SJSA1 (cell line): Measurements from ENCODE around the gene PLEKHM2. TPM values are rescaled to one million over a fixed set of nuclear protein-coding genes. Genes with fewer than 3 reads are reported as not detected.
A peak's percentile ranks its signal among the peaks of the same experiment; 100 is the strongest.

ENCODE experiments used
- DNase-seq, 2 experiments: peaks; one replicate each; pipeline ENCODE4 v3.0.0-alpha.2; 2015 to 2020; ENCODE audit warnings: low spot score in 2 of 2, low read depth in 1 of 2
- H3K27ac ChIP-seq: fragments of 250-450 bp; sonication (Bioruptor Pico); 2 replicates; pipeline ENCODE4 v1.5.1; 2020; ENCODE audit warnings: mild to moderate bottlenecking, moderate library complexity
- H3K27me3 ChIP-seq: fragments of 250-450 bp; sonication (Bioruptor Pico); replicated peaks from 2 replicates; pipeline ENCODE4 v1.5.1; 2020; ENCODE audit warnings: mild to moderate bottlenecking, moderate library complexity
- H3K36me3 ChIP-seq: fragments of 250-450 bp; sonication (Bioruptor Pico); 2 replicates; pipeline ENCODE4 v1.5.1; 2020; ENCODE audit warnings: mild to moderate bottlenecking
- H3K4me1 ChIP-seq: fragments of 250-450 bp; sonication (Bioruptor Pico); replicated peaks from 2 replicates; pipeline ENCODE4 v1.6.1; 2021; ENCODE audit warnings: mild to moderate bottlenecking
- H3K4me3 ChIP-seq: fragments of 250-450 bp; sonication (Bioruptor Pico); 2 replicates; pipeline ENCODE4 v1.5.1; 2020; ENCODE audit warnings: mild to moderate bottlenecking
- H3K9me3 ChIP-seq: fragments of 250-450 bp; sonication (Bioruptor Pico); replicated peaks from 2 replicates; pipeline ENCODE4 v1.5.1; 2020; ENCODE audit warnings: mild to moderate bottlenecking
- total RNA-seq: library from RNA; depleted of rRNA; stranded (reverse); fragments of >200 nt; shearing (Covaris generic); gene quantifications from 2 replicates; pipeline ENCODE4 v1.2.3, GENCODE V29; 2014

Gene PLEKHM2
- total RNA-seq, 1 experiment from 2014 or later: 48.4 TPM

DNA sequence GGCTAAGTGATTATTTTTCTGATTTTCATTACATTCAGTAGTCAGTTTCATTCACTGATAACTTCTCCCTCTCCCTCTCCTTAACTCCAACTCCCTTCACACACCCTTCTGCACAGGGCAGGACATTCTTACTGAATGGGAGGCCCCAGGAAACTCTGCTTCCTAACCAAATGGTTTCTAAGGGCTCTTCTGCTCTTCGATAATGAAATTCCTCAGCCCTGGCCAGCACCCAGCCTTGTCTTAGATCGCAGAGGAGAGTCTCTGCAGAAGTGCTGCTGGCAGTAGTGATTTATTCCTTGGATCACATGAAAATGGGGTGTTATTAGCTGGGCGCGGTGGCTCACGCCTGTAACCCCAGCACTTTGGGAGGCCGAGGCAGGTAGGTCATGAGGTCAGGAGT is 16.4 kb downstream of the PLEKHM2 start:
- DNase-seq: no peak

DNA sequence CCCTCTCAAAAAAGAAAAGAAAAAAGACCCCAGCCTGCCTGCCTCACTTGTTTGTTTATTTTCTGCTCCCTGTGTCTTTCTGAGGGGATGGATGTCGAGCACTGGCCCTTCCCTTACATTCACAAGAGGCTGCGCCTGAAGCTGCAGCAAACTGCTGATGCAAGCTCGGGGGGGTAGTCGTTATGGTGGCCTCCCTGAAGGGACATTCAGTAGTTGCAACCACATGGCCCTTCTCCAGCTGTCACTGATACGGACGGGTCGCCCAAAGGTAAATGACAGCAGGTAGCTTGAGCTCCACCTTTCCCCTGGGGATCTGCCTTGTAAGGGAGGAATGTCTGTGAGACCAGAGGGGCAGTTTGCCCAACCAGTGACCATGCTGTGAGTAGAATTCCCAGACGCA is 17.7 kb downstream of the PLEKHM2 start:
- DNase-seq: no peak
- H3K27ac ChIP-seq: no peak overlapping the region
- no peaks in the 10 kb centered on the region for H3K27me3 ChIP-seq

More for the DNA sequence above, 16.4 kb downstream of the PLEKHM2 start:
- no peaks in the 10 kb centered on the region for H3K9me3 ChIP-seq
- H3K4me3 ChIP-seq: no peak overlapping the region
- peaks cover 14% of the 10 kb centered on the region for H3K36me3 ChIP-seq
- no peaks in the 10 kb centered on the region for H3K27me3 ChIP-seq
- H3K27ac ChIP-seq: no peak overlapping the region
- peaks cover 5% of the 10 kb centered on the region; the same call in 1 of the 2 replicates for H3K4me1 ChIP-seq

DNA sequence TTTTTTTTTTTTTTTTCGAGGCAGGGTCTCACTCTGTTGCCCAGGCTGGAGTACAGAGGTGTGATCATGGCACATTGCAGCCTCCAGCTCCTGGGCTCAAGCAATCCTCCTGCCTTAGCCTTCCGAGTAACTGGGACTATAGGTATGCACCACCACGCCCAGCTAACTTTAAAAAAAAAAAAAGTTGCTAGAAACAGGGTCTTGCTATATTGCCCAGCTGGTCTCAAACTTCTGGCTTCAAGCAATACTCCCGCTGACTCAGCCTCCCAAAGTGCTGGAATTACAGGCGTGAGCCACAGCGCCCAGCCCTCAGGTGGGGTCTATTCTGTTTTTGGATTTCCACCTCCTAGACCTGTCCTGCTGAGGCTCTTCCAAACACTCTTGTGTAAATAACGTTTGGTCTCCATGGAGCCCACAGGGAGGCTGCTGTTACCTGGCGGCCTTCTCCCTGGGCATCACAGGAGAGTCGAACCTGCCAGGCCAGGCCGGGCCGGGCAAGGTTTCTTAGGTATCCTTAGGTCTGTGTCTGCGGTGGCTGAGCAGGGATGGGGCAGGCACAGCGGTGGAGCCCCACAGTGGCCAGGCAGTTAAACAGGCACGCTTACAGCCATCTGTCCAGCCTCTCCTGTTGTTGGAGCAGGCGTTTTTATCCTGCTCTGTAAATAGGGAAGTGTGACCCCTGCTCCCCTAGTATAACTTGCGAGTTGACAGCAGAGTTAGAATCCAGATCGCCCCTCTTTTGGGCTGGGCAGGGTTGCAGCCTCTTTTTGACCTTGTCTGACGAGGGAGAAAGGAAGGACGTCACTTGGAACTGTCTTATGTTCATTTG is 18.8 kb downstream of the PLEKHM2 start:
- H3K27me3 ChIP-seq: no peaks in the 10 kb centered on the region
- H3K4me3 ChIP-seq: no peak overlapping the region
- peaks cover 5% of the 10 kb centered on the region; the same call in 1 of the 2 replicates for H3K4me1 ChIP-seq
- H3K36me3 ChIP-seq: peaks cover 10% of the 10 kb centered on the region
- H3K27ac ChIP-seq: no peak overlapping the region
- H3K9me3 ChIP-seq: no peaks in the 10 kb centered on the region
- DNase-seq: no peak

More for the DNA sequence above, 17.7 kb downstream of the PLEKHM2 start:
- H3K4me1 ChIP-seq: peaks cover 5% of the 10 kb centered on the region; the same call in 1 of the 2 replicates
- H3K36me3 ChIP-seq: peaks cover 13% of the 10 kb centered on the region
- no peak overlapping the region for H3K4me3 ChIP-seq
- H3K9me3 ChIP-seq: no peaks in the 10 kb centered on the region

DNA sequence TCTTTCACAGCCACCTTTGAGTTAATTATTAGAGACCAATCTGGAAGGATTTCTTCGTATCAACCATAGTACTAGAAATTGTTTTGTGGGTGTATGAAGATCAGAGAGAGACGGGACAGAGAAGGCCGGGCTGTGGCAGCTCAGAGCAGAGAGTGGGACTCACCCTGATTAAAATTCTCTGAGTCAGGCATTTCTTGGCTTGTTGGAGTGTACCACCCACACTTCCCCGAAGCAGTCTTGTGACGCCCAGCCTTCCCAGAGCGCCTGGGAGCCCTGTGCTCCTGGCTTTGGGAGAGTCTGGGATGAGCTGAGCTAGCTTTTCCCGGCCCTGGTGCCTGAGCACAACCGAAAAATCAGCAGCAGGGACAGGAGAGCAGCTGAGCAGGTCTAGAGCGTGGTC is 19.4 kb downstream of the PLEKHM2 start:
- DNase-seq: peak in 1 of 2 experiments; percentile 17
- H3K27ac ChIP-seq: peak overlapping the region; percentile 4; the same call in 1 of the 2 replicates
- peaks cover 5% of the 10 kb centered on the region; the same call in 1 of the 2 replicates for H3K4me1 ChIP-seq
- no peak overlapping the region for H3K4me3 ChIP-seq
- no peaks in the 10 kb centered on the region for H3K27me3 ChIP-seq
- H3K36me3 ChIP-seq: peaks cover 10% of the 10 kb centered on the region
- H3K9me3 ChIP-seq: no peaks in the 10 kb centered on the region

DNA sequence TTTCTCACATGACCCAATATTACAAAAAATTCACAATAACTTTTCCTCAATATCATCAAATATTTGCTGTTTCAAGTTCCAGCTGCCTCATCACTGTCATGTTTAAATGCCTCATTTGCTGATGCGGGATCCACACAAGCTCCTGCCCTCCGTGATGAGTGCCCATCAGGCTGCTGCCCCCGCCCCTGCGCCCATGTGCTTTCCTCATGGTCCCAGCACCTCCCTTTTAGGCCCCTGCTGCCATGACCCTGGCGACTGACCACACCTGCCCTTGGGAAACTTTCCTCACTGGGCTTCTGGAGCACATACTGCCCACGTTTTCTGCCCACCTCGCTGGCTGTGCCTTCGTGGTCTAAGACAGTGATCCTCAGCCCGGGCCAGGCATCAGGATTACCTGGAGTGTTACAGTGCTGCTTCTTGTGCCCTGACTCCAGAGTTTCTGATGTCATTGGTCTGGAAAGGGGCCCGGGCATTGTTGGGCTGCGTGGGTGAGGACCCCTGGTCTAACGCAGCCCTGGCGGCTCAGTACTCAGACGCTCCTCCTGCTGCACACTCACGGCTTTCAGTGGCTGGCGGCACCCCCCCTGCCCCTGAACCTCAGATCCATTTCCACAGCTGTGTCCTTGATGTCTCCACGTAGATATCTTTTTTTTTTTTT is 20.5 kb downstream of the PLEKHM2 start:
- peaks cover 15% of the 10 kb centered on the region for H3K36me3 ChIP-seq
- no peak overlapping the region for H3K4me3 ChIP-seq

DNA sequence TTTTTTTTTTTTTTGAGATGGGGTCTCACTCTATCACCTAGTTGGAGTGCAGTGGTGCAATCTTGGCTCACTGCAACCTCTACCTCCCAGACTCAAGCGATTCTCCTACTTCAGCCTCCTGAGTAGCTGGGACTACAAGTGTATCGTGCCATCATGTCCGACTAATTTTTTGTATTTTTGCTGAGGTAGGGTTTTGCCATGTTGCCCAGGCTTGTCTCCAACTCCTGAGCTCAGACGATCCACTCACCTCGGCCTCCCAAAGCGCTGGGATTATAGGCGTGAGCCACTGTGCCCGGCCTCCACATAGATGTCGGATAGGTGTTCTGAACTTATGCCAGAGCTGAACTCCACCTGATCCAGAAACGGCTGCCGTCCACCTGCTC is 21.1 kb downstream of the PLEKHM2 start:
- Histone ChIP-seq H3K4me1 (peaks cover 5% of the 10 kb centered on the region; the same call in 1 of the 2 replicates), H3K36me3 (peaks cover 15% of the 10 kb centered on the region), H3K27ac (no peak overlapping the region), H3K9me3 (no peaks in the 10 kb centered on the region), H3K27me3 (no peaks in the 10 kb centered on the region), H3K4me3 (no peak overlapping the region)
- DNase-seq: no peak

More for the DNA sequence above, 20.5 kb downstream of the PLEKHM2 start:
- peaks cover 5% of the 10 kb centered on the region; the same call in 1 of the 2 replicates for H3K4me1 ChIP-seq
- DNase-seq: no peak
- no peaks in the 10 kb centered on the region for H3K9me3 ChIP-seq
- H3K27me3 ChIP-seq: no peaks in the 10 kb centered on the region
- H3K27ac ChIP-seq: no peak overlapping the region

DNA sequence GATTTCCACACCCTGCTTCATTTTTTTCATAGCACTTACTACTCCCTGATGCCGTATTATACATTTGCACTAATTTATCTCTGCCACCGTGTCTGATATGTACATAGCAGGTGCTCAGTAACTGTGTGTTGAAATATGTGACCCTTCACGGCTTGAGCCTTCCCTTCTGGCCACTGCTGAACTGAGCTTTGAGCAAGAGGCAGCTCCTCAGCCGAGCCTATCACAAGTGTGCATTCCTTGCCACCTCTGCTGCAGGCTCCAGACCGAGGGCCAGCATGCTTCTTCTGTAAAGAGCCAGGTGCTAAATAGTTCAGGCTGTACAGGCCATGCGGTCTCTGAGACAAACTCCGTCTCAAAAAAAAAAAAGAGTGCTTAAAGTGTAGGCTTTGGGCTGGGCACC is 22.6 kb downstream of the PLEKHM2 start:
- Histone ChIP-seq H3K27me3 (no peaks in the 10 kb centered on the region), H3K9me3 (no peaks in the 10 kb centered on the region), H3K4me1 (peaks cover 5% of the 10 kb centered on the region; the same call in 1 of the 2 replicates), H3K27ac (no peak overlapping the region), H3K36me3 (peaks cover 15% of the 10 kb centered on the region), H3K4me3 (no peak overlapping the region)
- DNase-seq: no peak

DNA sequence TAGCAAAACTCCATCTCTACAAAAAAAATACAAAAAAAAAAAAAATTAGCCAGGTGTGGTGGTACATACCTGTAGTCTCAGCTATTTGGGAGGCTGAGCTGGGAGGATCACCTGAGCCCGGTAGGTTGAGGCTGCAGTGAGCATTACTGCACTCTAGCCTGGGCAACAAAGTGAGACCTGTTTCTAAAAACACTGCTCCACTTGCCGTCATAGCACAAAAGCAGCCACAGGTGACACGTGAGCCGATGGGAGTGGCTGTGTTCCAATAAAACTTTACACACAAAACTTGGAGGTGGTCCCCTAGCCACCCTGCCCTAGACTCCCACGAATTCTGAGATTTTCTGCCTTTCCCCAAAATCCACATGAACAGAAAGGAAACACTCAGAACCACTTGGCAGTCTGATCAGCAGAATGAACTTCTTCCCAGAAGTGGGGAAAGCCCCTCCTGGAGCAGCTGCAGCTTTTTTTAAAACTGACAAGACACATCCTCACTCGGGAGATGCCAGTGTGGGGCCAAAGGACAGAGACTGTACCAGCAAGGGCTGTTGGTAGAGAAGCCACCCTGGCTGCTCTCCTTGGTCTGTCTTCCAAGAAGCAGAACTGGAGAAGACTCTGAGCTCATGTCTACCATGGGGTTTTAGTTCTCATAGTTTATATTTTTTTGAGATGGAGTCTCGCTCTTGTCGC is 23.3 kb downstream of the PLEKHM2 start:
- no peaks in the 10 kb centered on the region for H3K9me3 ChIP-seq
- no peak overlapping the region for H3K4me3 ChIP-seq
- no peak for DNase-seq
- no peaks in the 10 kb centered on the region for H3K27me3 ChIP-seq
- H3K4me1 ChIP-seq: peaks cover 5% of the 10 kb centered on the region; the same call in 1 of the 2 replicates
- H3K27ac ChIP-seq: no peak overlapping the region
- H3K36me3 ChIP-seq: peaks cover 15% of the 10 kb centered on the region

DNA sequence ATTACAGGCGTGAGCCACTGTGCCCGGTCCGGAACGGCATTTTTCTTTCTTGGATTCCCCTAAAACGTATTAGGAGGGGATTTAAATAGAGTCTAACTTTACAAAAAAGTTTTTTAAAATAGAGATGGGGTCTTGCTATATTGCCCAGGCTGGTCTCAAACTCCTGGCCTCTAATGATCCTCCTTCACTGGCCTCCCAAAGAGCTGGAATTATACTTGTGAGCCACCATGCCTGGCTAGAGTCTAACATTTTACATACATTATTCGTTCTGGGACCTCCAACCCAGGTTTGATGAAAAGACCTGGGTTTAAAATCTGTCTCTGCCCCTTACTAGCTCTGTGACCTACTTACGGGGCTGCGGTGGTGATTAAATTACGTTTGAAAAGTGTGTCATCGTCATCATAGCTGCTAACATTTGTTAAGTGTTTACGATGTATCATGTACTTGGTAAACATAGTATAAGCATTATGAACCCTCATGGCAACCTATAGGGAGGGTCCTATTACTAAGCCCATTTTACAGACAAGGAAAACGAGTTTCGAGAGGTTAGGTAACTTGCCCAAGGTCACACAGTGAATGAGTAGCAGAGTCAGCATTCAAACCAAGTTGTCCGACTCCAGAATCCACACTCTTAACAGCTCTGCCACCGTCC is 24.5 kb downstream of the PLEKHM2 start:
- peaks cover 15% of the 10 kb centered on the region for H3K36me3 ChIP-seq
- no peak overlapping the region for H3K4me3 ChIP-seq
- no peak overlapping the region for H3K27ac ChIP-seq
- H3K27me3 ChIP-seq: no peaks in the 10 kb centered on the region
- H3K4me1 ChIP-seq: no peaks in the 10 kb centered on the region
- H3K9me3 ChIP-seq: no peaks in the 10 kb centered on the region
- DNase-seq: no peak

DNA sequence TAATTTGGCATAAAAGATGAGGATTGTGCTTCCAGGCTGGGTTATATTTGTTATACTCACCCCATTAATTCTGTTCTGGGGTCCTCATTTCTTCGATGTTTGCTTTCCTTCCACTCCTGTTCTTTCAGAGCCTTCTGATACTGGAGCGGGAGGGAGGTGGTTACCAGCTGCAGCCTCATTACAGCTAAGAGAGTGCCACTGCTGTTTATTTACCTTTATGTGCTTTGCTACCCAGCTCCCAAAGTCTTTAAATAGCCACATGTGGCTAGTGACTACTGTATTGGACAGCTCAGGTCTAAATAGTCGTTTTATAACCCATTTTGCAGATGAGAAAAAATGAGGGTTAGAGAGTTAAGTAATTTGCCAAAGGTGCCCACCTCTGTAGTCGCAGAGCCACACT is 25.1 kb downstream of the PLEKHM2 start:
- Histone ChIP-seq H3K27me3 (no peaks in the 10 kb centered on the region), H3K27ac (no peak overlapping the region), H3K4me1 (no peaks in the 10 kb centered on the region), H3K9me3 (no peaks in the 10 kb centered on the region), H3K36me3 (peaks cover 15% of the 10 kb centered on the region), H3K4me3 (no peak overlapping the region)
- no peak for DNase-seq

DNA sequence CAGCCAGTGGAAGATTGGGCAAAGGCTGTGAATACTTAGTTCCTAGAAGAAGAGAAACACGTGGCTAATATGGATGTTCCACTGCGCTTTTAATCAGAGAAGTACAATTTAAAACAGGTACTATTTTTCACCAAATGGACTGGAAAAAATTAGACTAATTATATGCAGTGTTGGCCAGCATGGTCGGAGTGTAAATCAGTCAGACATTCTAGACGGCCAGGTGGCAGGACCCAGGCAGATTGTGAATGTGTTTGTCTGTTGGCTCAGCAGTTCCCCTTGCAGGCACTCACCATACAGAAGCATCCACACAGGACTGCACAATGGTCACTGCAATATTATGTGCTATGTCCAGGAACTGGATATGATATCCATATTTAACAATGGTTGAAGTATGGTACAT is 28.0 kb downstream of the PLEKHM2 start:
- Histone ChIP-seq H3K9me3 (no peaks in the 10 kb centered on the region), H3K4me1 (no peaks in the 10 kb centered on the region), H3K27me3 (no peaks in the 10 kb centered on the region), H3K27ac (no peak overlapping the region), H3K36me3 (peaks cover 20% of the 10 kb centered on the region), H3K4me3 (no peak overlapping the region)
- DNase-seq: no peak

DNA sequence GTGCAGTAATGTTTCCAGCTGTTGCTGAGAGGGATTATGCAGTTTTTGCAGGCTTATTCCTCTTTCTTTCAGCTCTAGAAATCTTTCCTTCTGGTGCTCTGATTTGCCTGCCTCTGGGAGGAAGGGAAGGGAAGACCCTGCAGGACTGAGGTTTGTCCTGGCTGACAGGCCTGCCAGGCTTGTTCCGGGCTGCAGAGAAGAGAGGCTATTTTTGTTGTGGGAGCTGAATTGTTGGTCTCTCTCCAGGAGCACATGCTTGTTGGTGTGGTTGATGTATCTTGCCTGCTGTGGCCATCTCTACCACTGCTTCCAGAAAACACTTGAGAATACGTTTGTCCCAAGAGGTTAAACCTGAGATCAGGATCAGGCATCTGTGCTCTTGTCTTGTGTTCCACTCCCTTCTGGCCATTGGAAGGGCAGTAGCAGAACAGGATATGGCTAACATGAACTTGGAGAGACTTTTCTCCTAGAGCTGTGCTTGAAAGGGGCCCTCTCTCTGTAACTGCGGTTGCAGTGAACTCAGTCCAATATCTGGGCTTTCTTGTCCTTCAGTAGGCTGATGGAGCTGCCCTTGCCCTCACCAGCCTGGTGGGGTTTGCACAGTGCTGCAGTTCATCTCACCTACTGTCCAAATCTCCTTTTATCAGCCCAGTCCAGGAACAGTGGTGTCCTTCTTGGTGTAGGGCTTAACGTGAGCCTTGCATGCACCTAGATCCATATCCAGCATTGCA is 30.5 kb downstream of the PLEKHM2 start:
- Histone ChIP-seq H3K4me1 (no peaks in the 10 kb centered on the region), H3K36me3 (peaks cover 32% of the 10 kb centered on the region), H3K4me3 (no peak overlapping the region), H3K27ac (no peak overlapping the region), H3K9me3 (no peaks in the 10 kb centered on the region), H3K27me3 (no peaks in the 10 kb centered on the region)
- no peak for DNase-seq
